ENCODE data around the gene LSM14A. TPM values are rescaled to one million over a fixed set of nuclear protein-coding genes. Genes with fewer than 3 reads are reported as not detected.

The LSM14A gene
- total and polyA plus RNA-seq, 2 of the 8 experiments (the other 6 are each of a cell fraction or from before 2014, with no cell fraction given) = 117 to 195 TPM

- H2BK120ac ChIP-seq (replicated peaks; ENCODE audit: low read depth, low read length) = no peak overlapping the region
- WGBS, 2 experiments (ENCODE audit: extremely low coverage in 1 of 2, insufficient coverage in 1 of 2, insufficient read length in 1 of 2, insufficient replicate concordance in 2 of 2, low coverage in 1 of 2, low lambda C conversion rate in 2 of 2, missing lambda C conversion rate in 1 of 2) = 91% methylated on average over 2 of the region's 2 CpGs; no CpG with 5 or more reads in 1 of the 2 experiments
- H3K14ac ChIP-seq (ENCODE audit: insufficient read length) = no peak overlapping the region
- no peak overlapping the region for H2BK20ac ChIP-seq (ENCODE audit: low read length)
- H3K4me1 ChIP-seq (replicated peaks in 1 of 4; ENCODE audit: control insufficient read depth in 3 of 4, insufficient read depth in 4 of 4, low read length in 3 of 4) = peaks cover 0 to 2% (median 0%) of the 10 kb centered on the region in 4 experiments; a peak in 2 of 7 replicates
- H3K56ac ChIP-seq (replicated peaks; ENCODE audit: insufficient read length, low read depth, low read length) = no peak overlapping the region
- no peak overlapping the region for H2AFZ ChIP-seq (ENCODE audit: low read length)
- no peaks in the 10 kb centered on the region for H3K9me3 ChIP-seq (ENCODE audit: insufficient read depth in 2 of 2, low read depth in 1 of 2, low read length in 1 of 2)
- no peak for DNase-seq (ENCODE audit: low read depth in 1 of 2, low spot score in 2 of 2)
- POLR2A ChIA-PET (ENCODE audit: partially characterized antibody) = interaction anchor here (0.8 to 2.8 kb wide), 3 partner anchors 9 to 14 kb away, joined by 3 to 11 read pairs (median 4); no protein-coding TSS in a partner anchor
- no peak overlapping the region for H3K4me3 ChIP-seq (ENCODE audit: extremely low read depth in 1 of 4, insufficient read depth in 2 of 4, low read depth in 3 of 4, low read length in 4 of 4)
- H2BK12ac ChIP-seq (ENCODE audit: low read depth, low read length) = no peak overlapping the region
- no peak overlapping the region for H3K27ac ChIP-seq (ENCODE audit: low read depth, low read length)
- H2AK5ac ChIP-seq (ENCODE audit: low read depth, low read length) = no peak overlapping the region
- H4K8ac ChIP-seq (ENCODE audit: extremely low read depth, insufficient read depth, low read length) = no peak overlapping the region
- H3K4me2 ChIP-seq (ENCODE audit: insufficient read depth in 1 of 2, low read depth in 2 of 2, low read length in 2 of 2) = peak overlapping the region in 1 of 2 experiments; percentile 16; a peak in 1 of 4 replicates
- H3K79me1 ChIP-seq (ENCODE audit: low read depth, low read length) = no peaks in the 10 kb centered on the region; the same call in 1 of the 2 replicates
- no peak overlapping the region for H3K23ac ChIP-seq (ENCODE audit: insufficient read length)
- H4K5ac ChIP-seq (ENCODE audit: insufficient read length, low read depth, low read length) = no peak overlapping the region
- no peak for FAIRE-seq
- H3K4ac ChIP-seq (replicated peaks; ENCODE audit: insufficient read length, low read depth, low read length) = no peak overlapping the region
- H4K20me1 ChIP-seq (replicated peaks in 1 of 2; ENCODE audit: control insufficient read depth in 1 of 2, insufficient read depth in 2 of 2, low read length in 2 of 2) = peaks cover 27 to 33% of the 10 kb centered on the region in 2 experiments
- peaks cover 42 to 99% of the 10 kb centered on the region in 2 experiments for H3K79me2 ChIP-seq (ENCODE audit: control insufficient read depth in 1 of 2, insufficient read depth in 2 of 2, low read length in 2 of 2)
- H3K36me3 ChIP-seq (ENCODE audit: control insufficient read depth in 2 of 4, insufficient read depth in 4 of 4, low read length in 3 of 4) = peaks cover 0 to 12% (median 0%) of the 10 kb centered on the region in 4 experiments; a peak in 2 of 8 replicates
- no peak overlapping the region for H2BK15ac ChIP-seq (ENCODE audit: low read length)
- no peak overlapping the region for H4K91ac ChIP-seq (replicated peaks; ENCODE audit: insufficient read length, low read length)
- H3K18ac ChIP-seq (ENCODE audit: extremely low read depth, low read length) = no peak overlapping the region
- no peaks in the 10 kb centered on the region for H3K27me3 ChIP-seq (replicated peaks in 1 of 4; ENCODE audit: control insufficient read depth in 3 of 4, extremely low read depth in 1 of 4, insufficient read depth in 3 of 4, low read length in 3 of 4)
- CTCF ChIA-PET (ENCODE audit: partially characterized antibody) = interaction anchor here (1.0 to 2.0 kb wide), 2 partner anchors 9 to 19 kb away, joined by 3 to 6 read pairs; no protein-coding TSS in a partner anchor
- peaks cover 3% of the 10 kb centered on the region for H3K23me2 ChIP-seq (ENCODE audit: low read depth, low read length)
- no peak overlapping the region; the same call in 1 of the 2 replicates for H2BK5ac ChIP-seq (ENCODE audit: low read depth, low read length)
- no peak overlapping the region for H3K9ac ChIP-seq (replicated peaks in 1 of 4; ENCODE audit: extremely low read depth in 1 of 4, low read depth in 3 of 4, low read length in 3 of 4)
- TF ChIP-seq SIX5 (IDR thresholded peaks at IDR 0.05; ENCODE audit: low read depth, low read length) (no peak), FOSL1 (IDR thresholded peaks at IDR 0.05; ENCODE audit: insufficient read depth, low read depth, low read length) (no peak), SP4 (IDR thresholded peaks at IDR 0.05; ENCODE audit: low read length) (no peak), JUN (IDR thresholded peaks at IDR 0.05; ENCODE audit: low read depth, low read length) (no peak), GTF2F1 (IDR thresholded peaks at IDR 0.05; ENCODE audit: borderline replicate concordance, low read depth, low read length) (no peak), NRF1 (IDR thresholded peaks at IDR 0.05; ENCODE audit: low read depth, low read length) (no peak), EZH2 (IDR thresholded peaks at IDR 0.05; ENCODE audit: low read depth, low read length, severe bottlenecking) (no peak), KDM1A (IDR thresholded peaks at IDR 0.05; ENCODE audit: borderline replicate concordance, low read length) (no peak), CBX5 (IDR thresholded peaks at IDR 0.05; ENCODE audit: low read depth, low read length) (no peak), POU5F1 (IDR thresholded peaks at IDR 0.05; ENCODE audit: low read depth, low read length) (no peak), CHD2 (IDR thresholded peaks at IDR 0.05; ENCODE audit: low read length) (no peak), BACH1 (IDR thresholded peaks at IDR 0.05; ENCODE audit: low read length) (no peak)
These were observed 5.9 kb downstream of the LSM14A start for GRCh38 chr19:34178274-34178610.
